Measurements from ENCODE around the gene KRT76. TPM values are rescaled to one million over a fixed set of nuclear protein-coding genes. Genes with fewer than 3 reads are reported as not detected.

KRT76 gene
- total RNA-seq, 4 donors from 2014 or later, result not detected

DNA sequence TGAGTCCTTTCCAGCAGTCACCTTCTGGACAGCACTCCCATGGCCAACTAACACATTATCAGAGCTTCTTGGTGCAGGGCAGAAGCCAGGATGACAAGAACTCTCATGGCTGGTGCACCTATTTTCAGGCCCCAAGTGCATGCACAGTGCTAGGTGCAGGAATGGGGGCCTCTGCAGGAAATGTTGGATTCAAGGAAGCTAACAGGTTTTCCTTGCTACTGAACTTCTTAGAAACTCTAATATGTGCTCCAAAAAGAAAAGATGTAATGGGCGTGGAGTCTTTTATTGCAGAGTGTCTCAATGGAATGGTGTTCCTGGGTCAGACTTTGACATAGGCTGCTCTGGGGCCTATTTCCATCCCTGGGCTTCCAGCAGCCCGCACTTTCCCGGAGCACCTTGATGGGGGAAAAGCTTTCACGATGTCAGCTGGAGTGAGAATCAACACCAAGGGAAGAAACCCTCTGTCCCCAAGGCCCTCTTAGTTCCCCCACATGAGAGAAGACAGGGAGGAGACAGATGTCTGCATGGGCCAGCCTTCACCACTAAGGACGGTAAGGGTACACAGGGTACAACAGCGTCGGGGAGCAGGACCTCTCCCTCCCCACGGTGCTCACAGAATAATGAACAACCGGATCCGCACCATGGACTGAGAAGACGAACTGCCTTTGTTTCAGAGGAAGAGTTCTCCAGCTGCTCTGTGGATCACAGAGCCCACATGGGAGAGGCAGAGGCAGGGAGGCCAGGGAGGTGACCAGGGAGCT lies 11.9 kb upstream of the KRT76 start:
- DNase-seq (no peak), ATAC-seq (no peak)
- intact Hi-C loops (cut with DNase I; ENCODE audit: low total_unique reads) (no loop called here), in situ Hi-C loops (cut with MboI; ENCODE audit: low sequenced_read_pairs in 4 of 4) (no loop called here)
- no peak overlapping the region for H3K27ac ChIP-seq
- H3K4me3 ChIP-seq, result no peak overlapping the region
- peaks cover 19 to 24% (median 22%) of the 10 kb centered on the region in 3 donors for H3K27me3 ChIP-seq
- no peaks in the 10 kb centered on the region for H3K9me3 ChIP-seq
- H3K4me1 ChIP-seq, result no peaks in the 10 kb centered on the region
- TF ChIP-seq, protein P1, sequence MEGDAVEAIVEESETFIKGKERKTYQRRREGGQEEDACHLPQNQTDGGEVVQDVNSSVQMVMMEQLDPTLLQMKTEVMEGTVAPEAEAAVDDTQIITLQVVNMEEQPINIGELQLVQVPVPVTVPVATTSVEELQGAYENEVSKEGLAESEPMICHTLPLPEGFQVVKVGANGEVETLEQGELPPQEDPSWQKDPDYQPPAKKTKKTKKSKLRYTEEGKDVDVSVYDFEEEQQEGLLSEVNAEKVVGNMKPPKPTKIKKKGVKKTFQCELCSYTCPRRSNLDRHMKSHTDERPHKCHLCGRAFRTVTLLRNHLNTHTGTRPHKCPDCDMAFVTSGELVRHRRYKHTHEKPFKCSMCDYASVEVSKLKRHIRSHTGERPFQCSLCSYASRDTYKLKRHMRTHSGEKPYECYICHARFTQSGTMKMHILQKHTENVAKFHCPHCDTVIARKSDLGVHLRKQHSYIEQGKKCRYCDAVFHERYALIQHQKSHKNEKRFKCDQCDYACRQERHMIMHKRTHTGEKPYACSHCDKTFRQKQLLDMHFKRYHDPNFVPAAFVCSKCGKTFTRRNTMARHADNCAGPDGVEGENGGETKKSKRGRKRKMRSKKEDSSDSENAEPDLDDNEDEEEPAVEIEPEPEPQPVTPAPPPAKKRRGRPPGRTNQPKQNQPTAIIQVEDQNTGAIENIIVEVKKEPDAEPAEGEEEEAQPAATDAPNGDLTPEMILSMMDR (IDR thresholded peaks at IDR 0.05 in 4 of 5, conservative IDR thresholded peaks at IDR 0.05 in 1 of 5), result no peak
- TF ChIP-seq POLR2A (IDR thresholded peaks at IDR 0.05), result no peak
- no peaks in the 10 kb centered on the region for H3K36me3 ChIP-seq

DNA sequence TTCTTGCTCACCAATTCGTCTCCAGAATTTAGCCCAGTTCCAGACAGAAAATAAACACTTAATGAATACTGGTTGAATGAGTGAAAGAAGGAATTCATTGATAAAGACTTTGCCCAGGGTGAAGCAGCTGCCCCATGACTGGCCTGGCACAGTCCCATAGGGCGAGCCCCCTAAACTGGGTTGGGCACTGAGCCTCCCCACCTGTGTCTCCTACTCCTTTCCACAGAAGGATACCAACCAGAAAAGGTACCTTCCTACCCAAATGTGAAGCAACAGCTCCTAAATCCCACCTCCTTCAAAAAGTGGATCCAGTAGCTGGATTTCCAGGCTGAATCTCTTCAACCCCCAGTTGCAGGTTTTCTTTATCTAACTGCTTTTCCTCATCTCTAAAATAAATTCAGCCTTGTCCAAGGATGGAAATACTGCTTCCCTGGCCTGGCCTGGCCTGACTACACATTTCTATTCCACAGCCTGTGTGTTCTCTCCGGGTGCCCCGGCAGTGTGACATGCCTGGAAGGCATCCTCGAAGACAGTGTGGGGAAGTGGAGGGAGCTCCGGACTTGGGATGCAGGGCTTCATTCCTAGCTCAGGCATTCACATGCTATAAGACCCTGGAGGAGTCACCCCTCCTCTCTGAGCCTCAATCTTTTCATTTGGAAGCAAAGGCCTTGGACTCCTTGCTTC lies 11.2 kb upstream of the KRT76 start:
- Histone ChIP-seq H3K36me3 (no peaks in the 10 kb centered on the region), H3K4me1 (no peaks in the 10 kb centered on the region), H3K9me3 (no peaks in the 10 kb centered on the region), H3K27me3 (peaks cover 19 to 27% (median 24%) of the 10 kb centered on the region in 3 donors), H3K4me3 (no peak overlapping the region), H3K27ac (no peak overlapping the region)
- TF ChIP-seq, protein P1 (IDR thresholded peaks at IDR 0.05 in 4 of 5, conservative IDR thresholded peaks at IDR 0.05 in 1 of 5), result no peak
- no peak for TF ChIP-seq POLR2A (IDR thresholded peaks at IDR 0.05)
- ATAC-seq, result no peak
- in situ Hi-C loops (cut with MboI; ENCODE audit: low sequenced_read_pairs in 4 of 4), result no loop called here
- DNase-seq, result no peak
- intact Hi-C loops (cut with DNase I; ENCODE audit: low total_unique reads), result no loop called here

GRCh38 chr12:52787324-52788191 lies 10.4 kb upstream of the KRT76 start:
- Histone ChIP-seq H3K9me3 (no peaks in the 10 kb centered on the region), H3K4me3 (no peak overlapping the region), H3K27me3 (peaks cover 19 to 27% (median 24%) of the 10 kb centered on the region in 3 donors), H3K27ac (no peak overlapping the region), H3K4me1 (no peaks in the 10 kb centered on the region), H3K36me3 (no peaks in the 10 kb centered on the region)
- no peak for TF ChIP-seq POLR2A (IDR thresholded peaks at IDR 0.05)
- TF ChIP-seq, protein P1 (IDR thresholded peaks at IDR 0.05 in 4 of 5, conservative IDR thresholded peaks at IDR 0.05 in 1 of 5), result no peak
- ATAC-seq (no peak), DNase-seq (no peak)
- in situ Hi-C loops (cut with MboI; ENCODE audit: low sequenced_read_pairs in 4 of 4), result no loop called here
- intact Hi-C loops (cut with DNase I; ENCODE audit: low total_unique reads), result no loop called here

- H3K4me1 ChIP-seq, result no peaks in the 10 kb centered on the region
- TF ChIP-seq, protein P1 (IDR thresholded peaks at IDR 0.05 in 4 of 5, conservative IDR thresholded peaks at IDR 0.05 in 1 of 5), result no peak
- no peak for TF ChIP-seq POLR2A (IDR thresholded peaks at IDR 0.05)
- H3K4me3 ChIP-seq, result no peak overlapping the region
- no peaks in the 10 kb centered on the region for H3K36me3 ChIP-seq
- intact Hi-C loops (cut with DNase I; ENCODE audit: low total_unique reads) (no loop called here), in situ Hi-C loops (cut with MboI; ENCODE audit: low sequenced_read_pairs in 4 of 4) (no loop called here)
- H3K27ac ChIP-seq, result no peak overlapping the region
- H3K27me3 ChIP-seq, result peaks cover 9 to 19% (median 11%) of the 10 kb centered on the region in 3 donors
- no peaks in the 10 kb centered on the region for H3K9me3 ChIP-seq
- no peak for DNase-seq
- ATAC-seq, result no peak
Observed at GRCh38 chr12:52784909-52785308, 7.8 kb upstream of the KRT76 start.

Measured in gastrocnemius medialis (tissue), 4 donors.